Measurements from ENCODE around the gene MYH2.

MYH2 gene

DNA sequence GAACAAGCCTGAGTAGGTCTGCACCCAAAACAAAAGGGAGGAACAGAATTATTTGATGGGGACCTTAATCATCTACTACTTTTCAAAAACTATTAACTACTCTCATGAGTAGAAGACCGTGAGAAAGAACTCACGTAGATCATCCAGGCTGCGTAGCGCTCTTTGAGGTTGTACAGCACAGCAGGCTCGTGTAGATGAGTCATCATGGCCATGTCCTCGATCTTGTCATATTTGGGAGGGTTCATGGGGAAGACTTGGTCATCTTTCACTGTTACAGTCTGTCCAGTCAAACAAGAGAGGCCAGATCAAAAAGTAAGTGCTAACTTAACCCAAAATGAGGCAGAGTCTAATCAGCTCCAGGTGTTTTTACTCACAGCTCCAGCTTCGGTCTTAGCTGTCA is 33.4 kb downstream of the MYH2 start:
- no peak for DNase-seq

DNA sequence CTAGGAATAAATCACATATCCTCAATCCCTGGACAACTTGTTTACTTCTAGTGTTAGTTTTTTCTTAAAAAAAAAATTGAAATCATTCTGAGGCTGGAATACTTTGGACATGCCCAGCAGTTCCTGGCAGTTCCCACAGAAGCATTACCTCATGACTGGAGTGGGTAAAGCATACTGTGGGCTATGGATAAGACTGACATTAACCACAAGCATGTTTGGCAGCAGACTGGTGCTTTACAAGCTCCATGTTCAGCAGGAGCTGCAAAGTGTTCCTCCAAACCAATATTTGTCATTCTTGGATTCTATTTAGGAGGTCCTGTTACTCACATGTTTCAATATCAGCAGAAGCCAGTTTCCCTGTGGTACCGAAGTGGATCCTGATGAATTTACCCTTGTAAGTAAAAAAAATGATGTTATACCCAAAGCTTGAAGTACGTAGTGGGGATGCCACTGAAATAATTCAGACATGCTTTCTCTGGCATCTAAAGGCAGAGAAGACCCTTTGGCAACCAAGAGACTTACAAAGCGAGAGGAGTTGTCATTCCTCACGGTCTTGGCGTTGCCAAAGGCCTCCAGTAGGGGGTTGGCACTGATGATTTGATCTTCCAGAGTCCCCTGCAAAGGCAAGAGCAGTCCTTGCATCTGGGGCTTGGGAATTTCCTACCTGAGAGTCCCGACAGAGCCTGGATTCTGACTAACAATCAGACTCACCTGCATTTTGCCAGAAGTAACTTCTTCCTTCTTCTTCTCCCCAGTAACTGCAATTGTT is 36.0 kb downstream of the MYH2 start:
- DNase-seq: no peak

DNA sequence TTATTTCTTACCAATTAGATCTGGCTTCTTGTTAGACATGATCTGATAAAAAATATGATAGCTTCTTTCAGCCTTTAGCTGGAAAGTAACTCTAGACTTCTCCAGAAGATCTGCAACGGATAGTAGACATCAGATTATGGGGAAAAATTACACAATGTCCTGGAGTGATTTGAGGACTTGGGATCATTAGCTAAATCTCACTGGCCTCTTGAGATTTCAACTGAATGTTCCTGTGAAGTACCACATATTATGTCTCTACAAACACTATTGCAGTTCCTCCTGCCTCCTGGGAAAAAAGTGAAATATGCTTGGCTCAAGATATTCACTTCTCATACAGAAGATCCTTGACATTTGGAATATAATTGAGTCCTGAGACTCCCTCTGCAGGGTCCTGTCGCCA is 36.6 kb downstream of the MYH2 start:
- no peak for DNase-seq

DNA sequence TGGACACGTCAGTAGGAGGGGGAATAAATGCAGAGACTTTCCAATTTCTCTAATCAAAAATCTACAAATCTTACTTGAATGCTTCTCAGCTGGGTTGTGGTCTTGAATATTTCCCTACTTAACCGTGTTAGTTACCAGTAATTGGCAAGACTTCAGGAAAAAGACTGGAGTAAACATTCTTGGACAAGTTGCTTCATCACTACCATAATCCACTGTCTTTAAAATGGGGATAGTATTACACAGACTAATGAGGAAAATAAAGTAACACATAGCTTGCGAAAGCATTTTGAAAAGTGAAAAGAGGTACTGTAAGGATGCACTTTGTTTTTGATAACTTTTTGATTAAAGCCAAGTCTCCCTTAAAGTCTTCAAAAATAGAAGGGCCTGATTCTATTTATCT is 49.5 kb downstream of the MYH2 start:
- no peak for DNase-seq

DNA sequence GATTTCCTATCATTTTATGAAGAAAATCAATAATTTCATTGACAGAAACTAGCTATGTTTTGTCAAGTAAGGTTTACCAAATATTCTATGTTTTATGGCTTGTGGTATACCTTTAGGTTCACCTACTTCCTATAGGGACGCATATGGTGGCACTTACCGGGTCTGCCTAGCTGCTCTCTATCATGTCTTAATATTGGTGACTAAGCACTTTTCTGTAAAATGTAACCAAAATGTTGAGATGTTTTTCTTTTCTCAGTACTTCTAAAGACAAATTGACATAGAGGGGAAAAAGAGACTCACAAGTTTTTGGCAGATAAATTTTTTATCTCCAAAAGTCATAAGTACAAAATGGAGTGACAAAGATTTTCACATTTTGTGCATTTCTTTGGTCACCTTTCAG is 57.5 kb downstream of the MYH2 start:
- DNase-seq: no peak

DNA sequence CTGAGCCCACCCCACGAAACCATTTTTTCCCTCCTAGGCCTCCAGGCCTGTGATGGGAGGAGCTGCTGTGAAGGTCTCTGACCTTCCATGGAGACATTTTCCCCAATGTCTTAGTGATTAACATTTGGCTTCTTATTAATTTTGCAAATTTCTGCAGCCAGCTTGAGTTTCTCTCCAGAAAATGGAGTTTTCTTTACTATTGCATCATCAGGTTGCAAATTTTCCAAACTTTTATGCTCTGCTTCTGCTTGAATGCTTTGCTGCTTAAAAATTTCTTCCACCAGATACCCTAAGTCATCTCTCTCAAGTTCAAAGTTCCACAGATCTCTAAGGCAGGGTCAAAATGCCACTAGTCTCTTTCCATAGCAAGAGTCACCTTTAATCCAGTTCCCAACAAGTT is 67.2 kb downstream of the MYH2 start:
- no peak for DNase-seq

DNA sequence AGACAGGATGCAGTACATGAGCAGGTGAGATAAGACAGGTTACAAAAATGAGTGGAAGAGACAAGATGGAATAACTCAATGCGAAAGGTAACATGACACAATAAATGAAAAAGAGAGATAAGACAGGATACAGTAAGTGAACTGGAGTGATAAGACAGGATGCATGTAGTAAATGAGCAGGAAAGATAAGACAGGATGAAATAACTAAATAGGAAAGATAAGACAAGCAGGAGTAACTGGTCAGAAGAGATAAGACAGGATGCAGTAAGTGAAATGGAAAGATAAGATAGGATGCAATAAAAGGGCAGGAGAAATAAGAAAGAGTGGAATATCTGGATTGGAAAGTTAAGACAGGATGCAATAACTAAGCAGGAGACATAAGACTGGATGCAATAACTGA is 71.8 kb downstream of the MYH2 start:
- no peak for DNase-seq

DNA sequence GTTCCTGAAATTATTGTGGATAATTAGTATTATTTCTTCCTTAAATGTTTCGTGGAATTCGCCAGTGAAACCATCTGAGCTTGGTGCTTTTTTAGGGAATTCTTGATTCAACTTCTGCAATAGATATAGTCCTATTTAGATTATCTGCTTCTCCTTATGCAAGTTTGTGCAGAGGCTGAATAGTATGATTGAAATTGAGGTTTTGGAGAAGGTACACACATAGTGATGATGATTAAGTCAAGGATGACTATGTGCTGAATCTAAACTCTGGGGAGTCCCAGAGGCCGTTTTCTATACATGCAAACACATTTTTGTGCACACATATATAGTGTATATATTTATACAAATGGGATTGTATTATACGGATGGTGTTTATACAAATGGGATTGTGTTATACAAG is 74.9 kb downstream of the MYH2 start:
- no peak for DNase-seq

DNA sequence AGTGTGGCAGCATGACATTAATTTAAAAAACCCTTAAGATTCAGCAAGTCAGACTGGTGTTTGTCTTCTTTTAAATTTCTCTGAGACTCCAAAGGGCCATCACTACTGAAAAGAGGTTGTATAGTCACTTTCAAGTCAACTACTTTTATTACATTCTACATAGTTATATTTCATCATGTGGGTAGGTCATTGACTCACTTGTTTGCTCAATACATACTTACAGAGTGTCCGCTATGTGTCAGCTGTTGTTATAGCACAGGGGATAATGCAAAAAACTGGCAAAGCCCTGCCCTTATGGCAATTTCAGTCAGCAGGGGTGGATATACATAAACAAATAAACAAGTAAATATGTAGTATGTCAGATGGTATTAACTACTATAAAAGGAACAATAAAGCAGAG is 77.6 kb downstream of the MYH2 start:
- DNase-seq: no peak

Data from inflammatory macrophage (primary cell).